Peyer's patch (tissue), 4 donors: ENCODE measurements around the gene ZNF148.

Experiments used
- CTCF ChIP-seq, 6 experiments: fragments of 450-650 bp in 4 of 6; fragments of 200-600 bp in 2 of 6; sonication (generic) in 1 of 6; IDR thresholded peaks; one replicate each; pipeline ENCODE4 v1.5.1; 2017 to 2019; ENCODE audit warnings: antibody characterized with exemption in 6 of 6, mild to moderate bottlenecking in 3 of 6, moderate library complexity in 1 of 6
- POLR2A ChIP-seq, 2 donors: fragments of 450-650 bp; IDR thresholded peaks; one replicate each; pipeline ENCODE4 v1.5.1; 2017; ENCODE audit warnings: antibody characterized with exemption in 2 of 2, mild to moderate bottlenecking in 2 of 2, moderate library complexity in 2 of 2

GRCh38 chr3:125250973-125251372 is 124.2 kb downstream of the ZNF148 start:
- no peak for TF ChIP-seq CTCF (IDR thresholded peaks at IDR 0.05)
- TF ChIP-seq POLR2A (IDR thresholded peaks at IDR 0.05) = no peak
